ENCODE results near the gene TEAD2. TPM values are rescaled to one million over a fixed set of nuclear protein-coding genes. Genes with fewer than 3 reads are reported as not detected.

Gene TEAD2
- total and polyA plus RNA-seq, 7 donors = 9.7 to 24.1 (median 15.0) TPM

GRCh38 chr19:49407482-49408015 is 45.3 kb upstream of the TEAD2 start:
- ATAC-seq (no peak), DNase-seq (no peak)
- H3K27me3 ChIP-seq (ENCODE audit: insufficient read depth in 3 of 3, low read length in 2 of 3) = peaks cover 0 to 5% (median 4%) of the 10 kb centered on the region in 3 donors
- TF ChIP-seq CTCF (IDR thresholded peaks at IDR 0.05) = no peak
- WGBS, 3 donors = 86 to 90% (median 89%) methylated on average over 16 of the region's 16 CpGs
- no peaks in the 10 kb centered on the region for H3K36me3 ChIP-seq (ENCODE audit: insufficient read depth in 1 of 2, low read depth in 1 of 2)
- no peaks in the 10 kb centered on the region for H3K9me3 ChIP-seq
- no peak overlapping the region for H3K4me3 ChIP-seq
- no peak overlapping the region for H3K27ac ChIP-seq
- no peaks in the 10 kb centered on the region for H3K4me1 ChIP-seq
- intact Hi-C loops (cut with DNase I) = no loop called here

- ATAC-seq = no peak
- H3K4me3 ChIP-seq = no peak overlapping the region
- 66 to 68% (median 66%) methylated on average over 7 of the region's 7 CpGs for WGBS, 3 donors
Observed at GRCh38 chr19:49407079-49407478, 44.9 kb upstream of the TEAD2 start.

DNA sequence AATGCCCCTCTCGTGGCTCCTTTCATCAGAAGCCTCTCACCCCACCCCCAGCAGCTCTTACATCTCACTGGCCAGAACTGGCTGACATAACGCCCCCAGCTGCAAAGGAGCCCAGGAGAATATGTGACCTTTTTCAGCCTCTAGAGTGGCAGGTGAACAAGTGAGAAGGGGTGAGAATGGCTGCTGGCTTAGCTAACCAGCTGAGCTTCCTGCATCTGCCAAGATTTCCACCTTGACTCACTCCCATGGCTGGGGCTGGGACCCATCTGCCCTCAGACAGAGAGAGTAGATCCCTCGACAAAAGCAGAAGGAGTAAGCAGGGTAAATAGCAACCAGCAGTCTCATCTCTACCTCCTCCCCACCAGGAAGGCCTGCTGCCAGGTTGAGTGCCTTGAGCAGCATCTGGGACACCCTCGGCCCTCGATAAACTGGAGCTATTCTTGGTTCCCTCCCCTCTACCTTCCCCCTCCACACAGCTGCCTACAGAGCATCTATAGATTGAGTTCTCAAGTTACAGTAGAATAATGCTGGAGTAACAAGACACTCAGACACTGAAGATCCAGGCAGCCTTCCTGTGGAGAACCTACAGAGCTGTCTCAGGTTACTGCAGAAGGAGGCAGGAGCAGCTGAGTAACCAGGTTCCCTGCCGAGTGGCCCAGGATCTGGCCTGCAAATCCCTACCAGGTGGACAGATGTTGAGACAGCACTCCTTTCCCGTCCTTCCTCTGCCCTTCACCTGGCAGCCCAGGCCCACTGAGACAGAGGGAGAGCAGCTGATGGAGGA is 41.4 kb upstream of the TEAD2 start:
- Histone ChIP-seq H3K4me1 (no peaks in the 10 kb centered on the region), H3K27ac (no peak overlapping the region), H3K36me3 (ENCODE audit: insufficient read depth in 1 of 2, low read depth in 1 of 2) (no peaks in the 10 kb centered on the region), H3K9me3 (no peaks in the 10 kb centered on the region), H3K27me3 (ENCODE audit: insufficient read depth in 3 of 3, low read length in 2 of 3) (no peaks in the 10 kb centered on the region), H3K4me3 (no peak overlapping the region)
- no peak for ATAC-seq
- TF ChIP-seq CTCF (IDR thresholded peaks at IDR 0.05) = no peak
- 41 to 47% (median 42%) methylated on average over 7 of the region's 7 CpGs for WGBS, 3 donors
- DNase-seq = no peak
- intact Hi-C loops (cut with DNase I) = no loop called here

More at GRCh38 chr19:49407079-49407478, 44.9 kb upstream of the TEAD2 start:
- H3K27ac ChIP-seq = no peak overlapping the region
- intact Hi-C loops (cut with DNase I) = no loop called here
- no peak for DNase-seq
- peaks cover 0 to 5% (median 4%) of the 10 kb centered on the region in 3 donors for H3K27me3 ChIP-seq (ENCODE audit: insufficient read depth in 3 of 3, low read length in 2 of 3)
- no peaks in the 10 kb centered on the region for H3K9me3 ChIP-seq
- H3K36me3 ChIP-seq (ENCODE audit: insufficient read depth in 1 of 2, low read depth in 1 of 2) = no peaks in the 10 kb centered on the region
- TF ChIP-seq CTCF (IDR thresholded peaks at IDR 0.05) = no peak
- no peaks in the 10 kb centered on the region for H3K4me1 ChIP-seq

DNA sequence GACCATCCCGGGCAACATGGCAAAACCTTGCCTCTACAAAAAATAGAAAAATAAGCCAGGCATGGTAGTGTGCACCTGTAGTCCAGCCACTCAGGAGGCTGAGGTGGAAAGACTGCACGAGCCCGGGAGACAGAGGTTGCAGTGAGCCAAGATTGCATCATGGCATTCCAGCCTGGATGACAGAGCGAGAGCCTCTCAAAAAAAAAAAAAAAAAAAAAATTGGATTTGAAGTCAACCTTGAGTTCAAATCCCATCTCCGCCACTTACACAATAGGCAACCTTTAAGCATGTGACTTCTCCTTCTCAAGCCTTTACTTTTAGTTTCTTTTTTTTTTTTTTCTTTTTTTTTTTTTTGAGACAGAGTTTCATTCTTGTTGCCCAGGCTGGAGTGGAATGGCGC is 37.8 kb upstream of the TEAD2 start:
- Histone ChIP-seq H3K27ac (no peak overlapping the region), H3K4me1 (no peaks in the 10 kb centered on the region), H3K9me3 (no peaks in the 10 kb centered on the region), H3K27me3 (ENCODE audit: insufficient read depth in 3 of 3, low read length in 2 of 3) (no peaks in the 10 kb centered on the region), H3K36me3 (ENCODE audit: insufficient read depth in 1 of 2, low read depth in 1 of 2) (no peaks in the 10 kb centered on the region), H3K4me3 (no peak overlapping the region)
- DNase-seq = no peak
- TF ChIP-seq CTCF (IDR thresholded peaks at IDR 0.05) = no peak
- intact Hi-C loops (cut with DNase I) = no loop called here
- 78 to 81% (median 80%) methylated on average over 6 of the region's 6 CpGs for WGBS, 3 donors
- no peak for ATAC-seq

All from psoas muscle (tissue), 8 donors.